WTC11 (cell line): ENCODE results near the gene PAPOLG.

Experiments used
- CREB1 ChIP-seq: sonication (generic); formaldehyde crosslinking; IDR thresholded peaks from 2 replicates; pipeline ENCODE4 v1.8.0; 2023; ENCODE audit warnings: mild to moderate bottlenecking, missing genetic modification reagents
- CREM ChIP-seq: sonication (generic); formaldehyde crosslinking; IDR thresholded peaks from 2 replicates; pipeline ENCODE4 v1.8.1; 2022; ENCODE audit warnings: mild to moderate bottlenecking, missing genetic modification reagents, moderate library complexity
- CTCF ChIP-seq: fragments of 200-600 bp; IDR thresholded peaks from 2 replicates; pipeline ENCODE4 v1.8.0; 2022; ENCODE audit warnings: antibody characterized with exemption
- ESRRA ChIP-seq: sonication (generic); formaldehyde crosslinking; IDR thresholded peaks from 2 replicates; pipeline ENCODE4 v1.8.1; 2022; ENCODE audit warnings: mild to moderate bottlenecking, missing genetic modification reagents, borderline replicate concordance
- ETV6 ChIP-seq: sonication (generic); formaldehyde crosslinking; IDR thresholded peaks from 2 replicates; pipeline ENCODE4 v1.8.1; 2022; ENCODE audit warnings: mild to moderate bottlenecking, missing genetic modification reagents
- FOXP1 ChIP-seq: sonication (generic); formaldehyde crosslinking; IDR thresholded peaks from 2 replicates; pipeline ENCODE4 v1.8.0; 2022; ENCODE audit warnings: missing genetic modification reagents, mild to moderate bottlenecking, moderate library complexity, borderline replicate concordance
- FOXP4 ChIP-seq: sonication (generic); formaldehyde crosslinking; IDR thresholded peaks from 2 replicates; pipeline ENCODE4 v1.8.0; 2022; ENCODE audit warnings: mild to moderate bottlenecking, missing genetic modification reagents
- MAX ChIP-seq: sonication (generic); formaldehyde crosslinking; IDR thresholded peaks from 2 replicates; pipeline ENCODE4 v1.8.0; 2022; ENCODE audit warnings: mild to moderate bottlenecking, missing genetic modification reagents
- NFE2L1 ChIP-seq: sonication (generic); formaldehyde crosslinking; IDR thresholded peaks from 2 replicates; pipeline ENCODE4 v1.8.1; 2023; ENCODE audit warnings: missing genetic modification reagents
- TP53 ChIP-seq: sonication (generic); formaldehyde crosslinking; IDR thresholded peaks from 2 replicates; pipeline ENCODE4 v1.8.1; 2023; ENCODE audit warnings: mild to moderate bottlenecking, missing genetic modification reagents
- ZBTB21 ChIP-seq: sonication (generic); formaldehyde crosslinking; IDR thresholded peaks from 2 replicates; pipeline ENCODE4 v1.8.1; 2023; ENCODE audit warnings: mild to moderate bottlenecking, missing genetic modification reagents, borderline replicate concordance
- ZBTB43 ChIP-seq: sonication (generic); formaldehyde crosslinking; IDR thresholded peaks from 2 replicates; pipeline ENCODE4 v1.8.1; 2023; ENCODE audit warnings: mild to moderate bottlenecking, missing genetic modification reagents
- ZNF425 ChIP-seq: fragments of 250-450 bp; sonication (Bioruptor Pico); conservative IDR thresholded peaks from 2 replicates; pipeline ENCODE4 v1.9.0; 2021; ENCODE audit warnings: mild to moderate bottlenecking
- ZNF512 ChIP-seq: sonication (generic); formaldehyde crosslinking; IDR thresholded peaks from 2 replicates; pipeline ENCODE4 v1.8.1; 2022; ENCODE audit warnings: missing genetic modification reagents, borderline replicate concordance

GRCh38 chr2:60715561-60715960 lies 40.5 kb upstream of the PAPOLG start:
- TF ChIP-seq NFE2L1 (CRISPR knock-in tag) (no peak), CTCF (no peak), ESRRA (CRISPR knock-in tag) (no peak), CREM (CRISPR knock-in tag) (no peak), MAX (CRISPR knock-in tag) (no peak), ZBTB21 (no peak), CREB1 (CRISPR knock-in tag) (no peak), FOXP1 (CRISPR knock-in tag) (no peak), FOXP4 (CRISPR knock-in tag) (no peak), ZBTB43 (CRISPR knock-in tag) (no peak), ZNF512 (CRISPR knock-in tag) (no peak), ZNF425 (no peak), ETV6 (no peak), TP53 (no peak)
